Stimulated activated CD4-positive, alpha-beta T cell treated with anti-CD3 and anti-CD28 coated beads, TNF-alpha, amount 100 ng/mL, for 1 hour (primary cell): Measurements from ENCODE around the gene AFF4.
A peak's percentile ranks its signal among the peaks of the same experiment; 100 is the strongest.
"Not testable (repeated sequence)": the region's sequence is repeated elsewhere in the genome, so short reads cannot be mapped to it uniquely, and the experiment has no call there.

Source experiments
- DNase-seq, 3 donors: peaks; one replicate each; pipeline ENCODE4 v3.0.0-alpha.2; 2020; ENCODE audit warnings: low read depth in 3 of 3, low spot score in 1 of 3

The AFF4 gene, protein sequence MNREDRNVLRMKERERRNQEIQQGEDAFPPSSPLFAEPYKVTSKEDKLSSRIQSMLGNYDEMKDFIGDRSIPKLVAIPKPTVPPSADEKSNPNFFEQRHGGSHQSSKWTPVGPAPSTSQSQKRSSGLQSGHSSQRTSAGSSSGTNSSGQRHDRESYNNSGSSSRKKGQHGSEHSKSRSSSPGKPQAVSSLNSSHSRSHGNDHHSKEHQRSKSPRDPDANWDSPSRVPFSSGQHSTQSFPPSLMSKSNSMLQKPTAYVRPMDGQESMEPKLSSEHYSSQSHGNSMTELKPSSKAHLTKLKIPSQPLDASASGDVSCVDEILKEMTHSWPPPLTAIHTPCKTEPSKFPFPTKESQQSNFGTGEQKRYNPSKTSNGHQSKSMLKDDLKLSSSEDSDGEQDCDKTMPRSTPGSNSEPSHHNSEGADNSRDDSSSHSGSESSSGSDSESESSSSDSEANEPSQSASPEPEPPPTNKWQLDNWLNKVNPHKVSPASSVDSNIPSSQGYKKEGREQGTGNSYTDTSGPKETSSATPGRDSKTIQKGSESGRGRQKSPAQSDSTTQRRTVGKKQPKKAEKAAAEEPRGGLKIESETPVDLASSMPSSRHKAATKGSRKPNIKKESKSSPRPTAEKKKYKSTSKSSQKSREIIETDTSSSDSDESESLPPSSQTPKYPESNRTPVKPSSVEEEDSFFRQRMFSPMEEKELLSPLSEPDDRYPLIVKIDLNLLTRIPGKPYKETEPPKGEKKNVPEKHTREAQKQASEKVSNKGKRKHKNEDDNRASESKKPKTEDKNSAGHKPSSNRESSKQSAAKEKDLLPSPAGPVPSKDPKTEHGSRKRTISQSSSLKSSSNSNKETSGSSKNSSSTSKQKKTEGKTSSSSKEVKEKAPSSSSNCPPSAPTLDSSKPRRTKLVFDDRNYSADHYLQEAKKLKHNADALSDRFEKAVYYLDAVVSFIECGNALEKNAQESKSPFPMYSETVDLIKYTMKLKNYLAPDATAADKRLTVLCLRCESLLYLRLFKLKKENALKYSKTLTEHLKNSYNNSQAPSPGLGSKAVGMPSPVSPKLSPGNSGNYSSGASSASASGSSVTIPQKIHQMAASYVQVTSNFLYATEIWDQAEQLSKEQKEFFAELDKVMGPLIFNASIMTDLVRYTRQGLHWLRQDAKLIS

DNA sequence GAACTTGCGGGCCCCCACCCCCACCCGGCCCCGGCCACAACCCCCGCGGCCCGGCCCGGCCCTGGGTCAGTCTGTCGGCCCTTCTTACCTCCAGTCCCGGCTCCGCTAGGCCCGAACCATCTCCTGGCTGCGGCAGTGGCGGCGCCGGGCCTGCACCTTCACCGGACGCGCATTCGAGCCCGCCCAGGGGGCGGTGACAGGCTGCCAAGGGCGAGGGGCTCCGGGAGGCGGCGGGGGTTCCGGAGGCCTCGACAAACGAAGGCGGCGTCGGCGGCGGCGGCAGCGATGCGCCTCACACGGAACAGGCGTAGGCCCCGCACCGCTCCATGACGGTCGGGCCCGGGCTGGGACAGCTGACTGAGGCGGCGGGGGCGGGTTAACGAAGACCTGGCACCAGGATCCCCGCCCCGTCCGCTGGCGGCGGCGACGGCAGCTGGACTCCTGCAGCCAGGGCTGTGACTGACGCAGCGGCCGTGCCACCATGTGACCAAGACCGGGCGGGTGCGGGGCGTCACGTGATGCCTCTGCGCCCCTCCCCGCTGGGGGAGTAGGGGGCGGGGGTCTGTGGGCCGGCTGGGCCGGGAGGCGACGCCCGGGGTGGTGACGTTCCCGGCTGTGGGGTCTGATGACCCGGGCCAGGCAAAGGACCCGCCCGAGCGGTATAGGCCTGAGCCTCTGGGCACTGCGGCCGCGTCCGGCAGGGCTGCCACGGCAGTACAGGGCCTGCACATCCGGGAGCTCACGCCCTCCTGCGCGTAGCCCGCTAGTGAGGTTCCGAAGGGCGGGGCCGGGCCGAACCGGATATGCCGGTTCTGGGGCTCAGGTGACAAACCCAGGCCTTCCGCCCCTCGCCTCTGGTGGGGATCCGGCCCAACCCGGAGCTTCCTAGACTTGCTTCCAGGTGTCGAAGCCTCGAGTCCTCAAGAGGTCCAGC lies at the start of gene AFF4:
TSS of gene AFF4 (minus strand) at position 464 of the 934 bp plus-strand sequence. CDS start 26,445 bp downstream, outside the sequence.
- DNase-seq: peak; percentile 67 to 73 (median 72)

DNA sequence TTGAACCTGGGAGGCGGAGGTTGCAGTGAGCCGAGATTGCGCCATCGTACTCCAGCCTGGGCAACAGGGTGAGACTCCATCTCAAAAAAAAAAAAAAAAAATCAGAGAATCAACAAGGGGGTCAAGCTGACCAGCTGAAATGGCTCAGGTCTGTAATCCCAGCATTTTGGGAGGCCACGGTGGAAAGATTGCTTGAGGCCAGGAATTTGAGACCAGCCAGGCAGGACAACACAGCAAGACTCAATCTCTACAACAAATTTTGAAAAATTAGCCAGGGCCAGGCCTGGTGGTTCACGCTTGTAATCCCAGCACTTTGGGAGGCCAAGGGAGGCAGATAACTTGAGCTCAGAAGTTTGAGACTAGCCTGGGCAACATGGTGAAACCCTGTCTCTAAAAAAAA lies 45.0 kb upstream of the AFF4 start:
- DNase-seq: not testable (repeated sequence)

DNA sequence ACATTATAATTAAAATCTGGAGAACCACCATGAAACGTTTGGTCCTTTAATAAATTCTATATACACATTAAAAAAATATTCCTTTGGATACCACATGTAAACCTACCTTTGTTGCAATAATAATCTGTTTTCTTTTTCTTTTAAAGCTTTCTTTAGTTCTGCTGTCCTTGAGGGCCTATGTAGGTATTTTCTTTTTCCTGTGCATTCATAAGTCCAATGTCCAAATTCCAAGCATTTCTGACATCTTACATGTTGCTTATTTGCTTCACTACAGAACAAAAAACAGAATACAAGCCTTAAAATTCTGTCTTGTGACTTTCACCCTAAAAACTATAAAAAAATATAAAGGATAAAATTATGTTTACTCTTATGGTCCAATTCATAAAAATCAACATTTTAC lies 43.2 kb upstream of the AFF4 start:
- DNase-seq: no peak

DNA sequence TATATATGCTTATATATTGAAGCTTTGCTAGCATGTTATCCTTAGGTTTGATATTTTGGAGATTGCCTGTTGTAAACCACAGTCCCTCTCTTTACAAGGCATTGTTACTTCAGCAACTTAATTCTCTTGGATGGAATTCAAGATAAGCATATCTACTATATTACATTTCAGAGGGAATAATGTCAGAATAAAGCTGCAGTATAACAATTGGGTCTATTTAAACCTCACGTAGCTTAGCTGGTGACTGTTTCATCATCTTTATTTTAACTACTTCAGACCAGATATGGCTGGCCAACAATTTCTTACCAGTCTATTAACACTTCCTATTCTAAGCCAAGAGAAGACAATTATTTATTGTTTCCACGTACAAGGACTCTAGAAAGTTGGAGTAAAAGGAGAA lies 35.8 kb upstream of the AFF4 start:
- no peak for DNase-seq

DNA sequence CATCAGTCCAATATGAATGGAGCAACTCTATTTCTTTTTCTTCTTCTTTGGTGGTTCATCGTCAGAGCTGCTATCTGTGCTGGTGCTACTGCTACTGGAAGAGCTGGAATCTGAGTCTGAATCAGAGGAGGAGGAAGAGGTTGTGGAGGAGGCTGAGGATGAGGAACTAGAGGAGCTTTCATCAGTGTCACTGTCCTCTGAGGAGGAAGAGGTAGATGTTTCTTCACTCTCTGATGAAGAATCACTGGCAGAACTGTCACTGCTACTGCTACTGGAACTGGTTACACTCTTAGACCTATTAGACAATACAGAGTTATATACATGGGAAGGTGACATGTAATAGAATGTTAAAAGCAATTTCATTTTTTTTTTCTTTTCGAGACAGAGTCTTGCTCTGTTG lies 35.1 kb upstream of the AFF4 start:
- DNase-seq: no peak

DNA sequence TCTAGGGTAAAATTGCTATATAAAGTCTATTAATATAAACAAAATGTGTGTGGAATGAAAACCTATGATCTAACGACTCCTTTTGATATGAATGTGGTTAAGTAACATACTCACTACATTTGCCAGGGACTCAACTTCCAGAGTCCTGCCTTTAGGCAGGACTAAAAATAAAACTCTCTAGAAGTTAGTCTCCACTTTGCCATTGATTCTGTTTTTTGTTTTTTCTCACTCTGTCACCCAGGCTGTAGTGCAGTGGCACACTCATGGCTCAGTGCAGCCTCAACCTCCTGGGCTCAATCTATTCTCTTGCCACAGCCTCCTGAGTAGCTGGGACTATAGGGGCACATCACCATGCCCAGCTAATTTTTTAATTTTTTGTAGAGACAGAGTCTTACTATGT lies 32.9 kb upstream of the AFF4 start:
- DNase-seq: no peak

DNA sequence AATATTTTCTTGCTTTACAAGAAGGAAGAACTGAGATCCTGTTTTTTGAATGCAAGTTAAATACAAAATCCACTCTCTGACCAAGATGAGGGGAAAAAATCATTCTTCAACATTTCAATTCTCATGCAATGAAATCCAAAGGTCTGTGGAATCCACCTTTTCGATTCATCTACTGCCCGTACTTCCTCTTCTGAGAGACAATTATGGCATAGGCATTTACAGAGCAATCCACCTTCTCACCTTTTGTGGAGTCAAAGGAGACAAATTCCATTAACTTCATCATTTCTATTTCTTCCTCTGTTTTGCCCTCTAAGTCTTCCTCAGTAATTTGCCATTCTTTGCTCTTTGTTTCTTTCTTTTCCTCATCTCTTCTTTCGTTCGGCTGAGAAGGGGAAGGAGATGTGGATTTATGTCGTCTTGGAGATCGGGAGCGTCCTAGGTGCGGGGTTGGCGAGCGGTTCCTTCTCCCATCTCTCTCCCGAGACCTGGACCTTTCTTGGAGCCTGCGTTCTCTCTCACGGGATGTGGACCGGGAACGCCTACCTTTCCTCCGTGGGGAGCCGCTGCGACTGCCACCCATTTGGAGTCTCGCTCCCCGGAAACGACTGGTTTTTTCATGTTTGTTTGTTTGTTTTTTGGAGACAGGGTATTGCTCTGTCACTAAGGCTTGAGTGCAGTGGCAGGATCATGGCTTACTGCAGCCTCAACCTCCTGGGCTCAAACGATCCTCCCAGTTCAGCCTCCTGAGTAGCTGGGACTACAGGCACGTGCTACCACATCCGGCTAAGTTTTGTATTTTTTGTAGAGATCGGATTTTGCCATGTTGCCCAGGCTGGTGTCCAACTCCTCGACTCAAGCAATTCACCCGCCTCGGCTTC lies 24.3 kb upstream of the AFF4 start:
- DNase-seq: no peak

DNA sequence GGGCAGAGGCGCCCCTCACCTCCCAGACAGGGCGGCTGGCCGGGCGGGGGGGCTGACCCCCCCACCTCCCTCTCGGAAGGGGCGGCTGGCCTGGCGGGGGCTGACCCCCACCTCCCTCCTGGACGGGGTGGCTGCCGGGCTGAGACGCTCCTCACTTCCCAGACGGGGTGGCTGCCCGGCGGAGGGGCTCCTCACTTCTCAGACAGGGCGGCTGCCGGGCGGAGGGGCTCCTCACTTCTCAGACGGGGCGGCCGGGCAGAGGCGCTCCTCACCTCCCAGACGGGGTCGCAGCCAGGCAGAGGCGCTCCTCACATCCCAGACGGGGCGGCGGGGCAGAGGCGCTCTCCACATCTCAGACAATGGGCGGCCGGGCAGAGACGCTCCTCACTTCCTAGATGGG lies 19.5 kb upstream of the AFF4 start:
- not testable (repeated sequence) for DNase-seq

DNA sequence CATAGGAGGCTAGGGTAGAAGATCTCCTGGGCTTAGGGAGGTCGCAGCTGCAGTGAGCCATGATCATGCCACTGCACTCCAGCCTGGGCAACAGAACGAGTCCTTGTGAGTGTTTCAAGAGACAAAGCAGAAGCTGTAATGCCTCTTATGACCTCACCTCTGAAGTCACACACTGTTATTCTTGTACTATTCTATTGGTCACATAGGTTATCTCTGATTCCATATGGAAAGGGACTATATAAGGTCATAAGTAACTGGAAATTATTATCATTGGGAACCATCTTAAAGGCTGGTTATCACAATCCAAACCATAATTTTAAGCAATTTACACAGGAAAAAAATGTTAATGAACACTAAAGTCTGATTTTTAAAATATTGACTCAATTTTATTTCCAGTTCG lies 17.9 kb upstream of the AFF4 start:
- no peak for DNase-seq

DNA sequence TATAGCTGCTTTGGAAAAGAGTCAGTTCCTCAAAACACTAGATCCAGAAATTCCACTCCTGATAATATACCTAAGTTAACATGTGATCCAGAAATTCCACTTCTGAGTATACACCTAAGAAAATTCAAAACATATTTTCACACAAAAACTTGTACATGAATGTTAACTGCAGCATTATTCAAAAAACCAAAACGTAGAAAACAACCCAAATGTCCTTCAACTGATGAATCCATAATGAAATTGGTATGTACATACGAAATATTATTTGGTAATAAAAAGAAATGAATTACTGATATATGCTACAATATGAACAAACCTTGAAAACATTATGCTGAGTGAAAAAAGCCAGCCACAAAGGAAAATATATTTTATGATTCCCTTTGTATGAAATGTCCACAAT lies 16.5 kb upstream of the AFF4 start:
- DNase-seq: no peak

DNA sequence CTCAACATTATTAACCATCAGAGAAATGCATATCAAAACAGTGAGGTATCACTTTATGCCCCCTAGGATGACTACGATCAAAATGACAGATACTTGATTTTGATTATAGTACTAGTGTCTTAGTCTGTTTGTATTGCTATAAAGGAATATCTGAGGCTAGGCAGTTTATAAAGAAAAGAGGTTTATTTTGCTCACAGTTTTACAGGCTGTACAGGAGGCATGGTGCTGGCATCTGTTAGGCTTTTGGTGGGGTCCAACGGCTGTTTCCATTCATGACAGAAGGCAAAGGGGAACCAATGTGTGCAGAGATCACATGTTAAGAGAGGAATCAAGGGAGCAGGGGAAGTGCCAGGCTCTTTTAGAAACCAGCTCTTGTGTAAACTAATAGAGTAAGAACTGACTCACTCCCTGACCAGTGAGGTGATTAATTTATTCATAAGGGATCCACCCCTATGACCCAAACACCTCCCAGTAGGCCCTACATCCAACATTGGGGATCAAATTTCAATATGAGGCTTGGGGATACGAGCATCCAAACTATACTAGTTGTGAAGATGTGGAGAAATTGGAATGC lies 16.0 kb upstream of the AFF4 start:
- no peak for DNase-seq

DNA sequence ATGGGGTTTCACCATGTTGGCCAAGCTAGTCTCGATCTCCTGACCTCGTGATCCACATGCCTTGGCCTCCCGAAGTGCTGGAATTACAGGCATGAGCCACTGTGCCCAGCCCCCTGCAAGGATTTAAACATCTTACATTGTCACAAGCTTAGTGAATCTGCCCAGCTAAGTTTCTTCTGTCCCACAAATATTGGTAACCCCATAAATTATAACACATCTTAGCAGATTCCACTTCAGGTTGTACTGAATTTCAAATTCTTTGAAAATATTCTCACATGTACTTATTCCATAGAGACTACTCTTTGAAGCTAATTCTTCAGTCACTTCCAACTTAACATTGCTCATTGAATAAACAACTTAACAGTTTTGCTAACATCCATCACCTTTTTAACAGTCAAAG lies 13.4 kb upstream of the AFF4 start:
- DNase-seq: no peak

DNA sequence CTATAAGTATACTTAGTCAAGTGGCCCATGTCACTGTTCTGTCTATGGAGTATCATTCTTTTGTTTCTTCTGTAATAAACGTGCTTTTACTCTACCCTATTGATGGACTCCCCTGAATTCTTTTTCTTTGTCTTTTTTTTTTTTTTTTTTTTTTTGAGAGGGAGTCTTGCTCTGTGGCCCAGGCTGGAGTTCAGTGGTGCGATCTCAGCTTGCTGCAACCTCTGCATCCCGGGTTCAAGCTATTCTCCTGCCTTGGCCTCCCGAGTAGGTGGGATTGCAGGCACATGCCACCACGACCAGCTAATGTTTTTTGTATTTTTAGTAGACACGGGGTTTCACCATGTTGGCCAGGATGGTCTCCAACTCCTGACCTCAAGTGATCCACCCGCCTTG lies 9.0 kb upstream of the AFF4 start:
- DNase-seq: not testable (repeated sequence)

DNA sequence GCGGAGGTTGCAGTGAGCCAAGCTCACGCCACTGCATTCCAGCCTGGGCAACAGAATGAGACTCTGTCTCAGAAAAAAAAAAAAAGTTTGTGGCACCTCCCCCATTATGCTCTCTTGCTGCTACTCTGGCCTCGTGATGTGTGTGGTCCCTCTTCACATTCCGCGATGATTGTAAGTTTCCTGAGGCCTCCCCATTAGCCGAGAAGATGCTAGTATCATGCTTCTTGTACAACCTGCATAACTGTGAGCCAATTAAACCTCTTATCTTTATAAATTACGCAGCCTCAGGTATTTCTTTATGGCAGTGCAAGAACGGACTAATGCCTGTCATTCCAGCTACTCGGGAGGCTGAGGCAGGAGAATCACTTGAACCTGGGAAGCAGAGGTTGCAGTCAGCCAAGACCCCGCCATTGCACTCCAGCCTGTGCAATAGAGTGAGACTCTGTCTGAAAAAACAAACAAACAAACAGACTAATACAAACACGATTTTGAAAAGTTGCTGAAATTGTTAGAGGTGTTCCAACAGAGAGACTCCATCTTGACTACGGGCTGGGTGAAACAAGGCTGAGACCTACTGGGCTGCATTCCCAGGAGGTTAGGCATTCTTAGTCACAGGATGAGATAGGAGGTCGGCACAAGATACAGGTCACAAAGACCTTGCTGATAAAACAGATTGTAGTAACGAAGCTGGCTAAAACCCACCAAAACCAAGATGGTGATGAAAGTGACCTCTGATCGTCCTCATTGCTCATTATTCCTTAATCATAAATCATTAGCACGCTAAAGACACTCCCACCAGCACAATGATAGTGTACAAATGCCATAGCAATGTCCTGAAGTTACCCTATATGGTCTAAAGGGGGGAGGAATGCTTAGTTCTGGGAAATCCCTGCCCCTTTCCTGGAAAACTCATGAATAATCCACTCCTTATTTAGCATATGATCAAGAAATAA lies 8.3 kb upstream of the AFF4 start:
- no peak for DNase-seq

DNA sequence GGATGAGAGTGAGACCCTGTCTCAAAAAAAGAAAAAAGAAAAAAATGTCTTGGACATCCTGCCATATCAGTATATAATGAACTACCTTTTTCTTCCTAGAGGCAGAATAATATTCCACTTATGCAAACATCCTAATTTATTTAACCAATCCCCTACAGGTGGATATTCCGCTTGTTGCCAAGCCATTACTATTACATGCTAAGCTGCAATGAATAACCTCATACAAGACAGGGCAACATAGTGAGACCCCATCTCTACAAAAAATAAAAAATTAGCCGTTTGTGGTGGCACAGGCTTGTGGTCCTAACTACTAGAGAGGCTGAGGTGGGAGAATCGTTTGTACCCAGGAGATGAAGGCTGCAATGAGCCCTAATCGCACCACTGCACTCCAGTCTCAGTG lies 1.7 kb upstream of the AFF4 start:
- no peak for DNase-seq

DNA sequence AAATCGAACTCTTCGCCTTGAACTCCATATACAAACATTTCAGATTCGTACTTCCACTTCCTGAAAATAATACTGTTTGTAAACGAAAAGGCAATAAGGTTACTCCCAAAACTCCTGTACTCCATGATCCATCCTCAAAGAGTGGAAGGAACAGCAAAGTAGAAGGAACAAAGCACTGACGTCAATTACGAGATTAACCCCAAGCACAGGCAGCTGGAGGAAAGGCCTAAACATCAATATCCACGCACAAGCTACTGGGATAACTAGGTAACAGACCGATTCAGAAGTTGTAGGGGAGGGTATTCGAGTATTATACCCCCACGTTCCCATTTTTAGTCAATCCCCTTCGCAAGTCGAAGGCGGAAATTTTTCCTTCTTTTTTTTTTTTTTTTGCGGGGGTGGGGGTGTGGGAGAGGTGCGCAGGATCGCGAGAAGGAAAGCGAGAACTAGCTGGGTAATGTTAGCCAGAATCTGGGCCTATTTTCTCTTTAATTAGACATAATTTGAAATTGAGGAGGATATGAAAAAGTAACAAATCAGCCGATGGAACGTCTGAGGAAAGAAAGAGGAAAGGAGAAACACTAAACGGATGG lies 909 bp downstream of the AFF4 start:
- DNase-seq: no peak

DNA sequence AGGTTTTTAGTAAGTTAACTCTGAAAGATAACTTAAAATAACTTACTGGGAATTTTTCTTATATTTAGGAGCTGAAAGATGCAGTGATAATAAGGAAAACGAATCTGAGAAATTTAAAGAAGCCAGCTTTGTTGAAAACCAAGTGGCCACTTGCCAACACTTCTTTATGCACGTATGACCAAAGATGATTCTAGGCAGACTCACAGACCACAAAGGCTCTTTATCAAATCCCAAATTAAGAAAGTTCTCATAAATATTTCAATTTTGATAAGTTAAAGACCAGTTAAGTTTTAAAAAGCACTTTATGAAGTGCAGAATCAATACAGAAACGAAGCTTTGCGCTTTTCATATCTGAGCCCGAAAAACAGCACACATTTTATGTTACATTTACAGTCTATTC lies 1.5 kb downstream of the AFF4 start:
- no peak for DNase-seq
